PC-3 (cell line): ENCODE data around the gene AP3M1. TPM values are rescaled to one million over a fixed set of nuclear protein-coding genes. Genes with fewer than 3 reads are reported as not detected.

ENCODE experiments used
- ATAC-seq: fragments of 200-7000 bp; cut with Tn5 transposase; 2 replicates; pipeline ENCODE4 v1.9.1; 2020; ENCODE audit warnings: mild to moderate bottlenecking, moderate library complexity
- BruUV-seq: library from RNA; stranded (reverse); fragments of 400-500 nt; replicated peaks from 2 replicates; lab custom pipeline; 2021; lab: Mats Ljungman, UMichigan
- CTCF ChIA-PET: fragments of 300-600 bp; sonication (Branson Sonifier 250); formaldehyde crosslinking; loops from one replicate; lab custom pipeline; 2022; ENCODE audit warnings: antibody characterized with exemption; lab: Charles Lee
- POLR2A ChIA-PET: fragments of 300-600 bp; sonication (Branson Sonifier 250); formaldehyde crosslinking; loops from one replicate; lab custom pipeline; 2022; ENCODE audit warnings: antibody characterized with exemption; ENCODE audit not compliant: unreplicated experiment; lab: Charles Lee
- DNase-seq: peaks from one replicate; pipeline ENCODE4 v3.0.0-alpha.2; 2015
- H2AFZ ChIP-seq: fragments of 300-600 bp; sonication (generic); 2 replicates; pipeline ENCODE4 v1.6.0; 2016; ENCODE audit warnings: antibody characterized with exemption, low read length
- H3F3A ChIP-seq: fragments of 300-600 bp; sonication (generic); one replicate; pipeline ENCODE4 v1.6.0; 2017; ENCODE audit warnings: antibody characterized with exemption, low read length, control low read depth, mild to moderate bottlenecking; ENCODE audit not compliant: unreplicated experiment
- H3K27ac ChIP-seq: fragments of 300-600 bp; sonication (generic); 2 replicates; pipeline ENCODE4 v1.5.1; 2016; ENCODE audit warnings: mild to moderate bottlenecking, low read length
- H3K27me3 ChIP-seq: fragments of 300-600 bp; sonication (generic); 2 replicates; pipeline ENCODE4 v1.6.1; 2016; ENCODE audit warnings: low read length, mixed read lengths
- H3K36me3 ChIP-seq: fragments of 300-600 bp; sonication (generic); 2 replicates; pipeline ENCODE4 v1.6.1; 2016; ENCODE audit warnings: low read depth, mixed run types, low read length, mixed read lengths
- H3K4me1 ChIP-seq: fragments of 300-600 bp; sonication (generic); 2 replicates; pipeline ENCODE4 v1.5.1; 2016; ENCODE audit warnings: low read length; ENCODE audit not compliant: insufficient read depth
- H3K4me2 ChIP-seq: fragments of 300-600 bp; sonication (generic); 2 replicates; pipeline ENCODE4 v1.6.0; 2016; ENCODE audit warnings: low read length
- H3K4me3 ChIP-seq: fragments of 300-600 bp; sonication (generic); 2 replicates; pipeline ENCODE4 v1.5.1; 2016; ENCODE audit warnings: mild to moderate bottlenecking, low read length, mixed read lengths
- H3K79me2 ChIP-seq: fragments of 300-600 bp; sonication (generic); 2 replicates; pipeline ENCODE4 v1.6.1; 2017; ENCODE audit warnings: low read length, mixed read lengths
- H3K9ac ChIP-seq: fragments of 300-600 bp; sonication (generic); 2 replicates; pipeline ENCODE4 v1.6.0; 2016; ENCODE audit warnings: mild to moderate bottlenecking, low read length
- H3K9me2 ChIP-seq: fragments of 300-600 bp; sonication (generic); replicated peaks from 2 replicates; pipeline ENCODE4 v1.6.1; 2016; ENCODE audit warnings: mixed run types, low read length, mixed read lengths
- H3K9me3 ChIP-seq: fragments of 300-600 bp; sonication (generic); 2 replicates; pipeline ENCODE4 v1.6.1; 2016; ENCODE audit warnings: low read length, mixed read lengths
- H4K20me1 ChIP-seq: fragments of 300-600 bp; sonication (generic); 2 replicates; pipeline ENCODE4 v1.6.1; 2016; ENCODE audit warnings: low read length, mixed read lengths
- EZH2 ChIP-seq: fragments of 300-600 bp; sonication (generic); IDR thresholded peaks from one replicate; pipeline ENCODE4 v1.6.1; 2017; ENCODE audit warnings: antibody characterized with exemption, mild to moderate bottlenecking, low read length; ENCODE audit not compliant: unreplicated experiment
- EZH2phosphoT487 ChIP-seq: fragments of 300-600 bp; sonication (generic); IDR thresholded peaks from 2 replicates; pipeline ENCODE4 v1.6.1; 2018; ENCODE audit warnings: mild to moderate bottlenecking, antibody characterized with exemption, low read length, borderline replicate concordance
- intact Hi-C: fragments of 100-400 bp; cut with micrococcal nuclease; formaldehyde crosslinking; loops from 2 replicates; pipeline ENCODE4 v1.9.0; 2023
- total RNA-seq: library from RNA; depleted of rRNA; stranded (reverse); fragments of >200 nt; gene quantifications from 2 replicates; pipeline ENCODE4 v1.2.3, GENCODE V29; 2014
- TF ChIP-seq, protein P1 (sequence below): fragments of 300-600 bp; sonication (generic); conservative IDR thresholded peaks from 2 replicates; pipeline ENCODE4 v1.5.1; 2017; ENCODE audit warnings: antibody characterized with exemption, low read depth, mild to moderate bottlenecking, low read length

AP3M1 gene
- total RNA-seq, 1 experiment from 2014 or later = 165 TPM

- Histone ChIP-seq H3K79me2 (peaks cover 38% of the 10 kb centered on the region), H3K36me3 (peaks cover 59% of the 10 kb centered on the region), H3F3A (peaks cover 4% of the 10 kb centered on the region), H3K9me2 (no peaks in the 10 kb centered on the region), H4K20me1 (peaks cover 5% of the 10 kb centered on the region; the same call in 1 of the 2 replicates), H3K27ac (no peak overlapping the region), H3K9ac (no peak overlapping the region), H3K4me1 (no peaks in the 10 kb centered on the region), H3K27me3 (no peaks in the 10 kb centered on the region), H3K4me2 (no peak overlapping the region), H3K4me3 (no peak overlapping the region), H3K9me3 (no peaks in the 10 kb centered on the region), H2AFZ (no peak overlapping the region)
- CTCF ChIA-PET = interaction anchor here (0.6 to 1.4 kb wide), 5 partner anchors 11 to 98 kb away, joined by 3 to 9 read pairs (median 3); no protein-coding TSS in a partner anchor
- intact Hi-C loops = no loop called here
- DNase-seq (no peak), ATAC-seq (no peak; the same call in 1 of the 2 replicates)
- TF ChIP-seq EZH2phosphoT487 (no peak), EZH2 (no peak)
- TF ChIP-seq, protein P1, sequence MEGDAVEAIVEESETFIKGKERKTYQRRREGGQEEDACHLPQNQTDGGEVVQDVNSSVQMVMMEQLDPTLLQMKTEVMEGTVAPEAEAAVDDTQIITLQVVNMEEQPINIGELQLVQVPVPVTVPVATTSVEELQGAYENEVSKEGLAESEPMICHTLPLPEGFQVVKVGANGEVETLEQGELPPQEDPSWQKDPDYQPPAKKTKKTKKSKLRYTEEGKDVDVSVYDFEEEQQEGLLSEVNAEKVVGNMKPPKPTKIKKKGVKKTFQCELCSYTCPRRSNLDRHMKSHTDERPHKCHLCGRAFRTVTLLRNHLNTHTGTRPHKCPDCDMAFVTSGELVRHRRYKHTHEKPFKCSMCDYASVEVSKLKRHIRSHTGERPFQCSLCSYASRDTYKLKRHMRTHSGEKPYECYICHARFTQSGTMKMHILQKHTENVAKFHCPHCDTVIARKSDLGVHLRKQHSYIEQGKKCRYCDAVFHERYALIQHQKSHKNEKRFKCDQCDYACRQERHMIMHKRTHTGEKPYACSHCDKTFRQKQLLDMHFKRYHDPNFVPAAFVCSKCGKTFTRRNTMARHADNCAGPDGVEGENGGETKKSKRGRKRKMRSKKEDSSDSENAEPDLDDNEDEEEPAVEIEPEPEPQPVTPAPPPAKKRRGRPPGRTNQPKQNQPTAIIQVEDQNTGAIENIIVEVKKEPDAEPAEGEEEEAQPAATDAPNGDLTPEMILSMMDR = 0 out of 2 replicates have a peak, but pooled peaks have one; percentile 35
- BruUV-seq = no TSS peak
- POLR2A ChIA-PET = interaction anchor here (0.7 to 1.1 kb wide), 2 partner anchors 13 to 830 kb away, joined by 3 to 8 read pairs; partner anchors contain the start of genes ADK and AP3M1
Measured at GRCh38 chr10:74137992-74138391, 12.6 kb downstream of the AP3M1 start.

- DNase-seq = no peak
- intact Hi-C loops = no loop called here
- no TSS peak for BruUV-seq
Measured at GRCh38 chr10:74135452-74135851, 15.2 kb downstream of the AP3M1 start.

DNA sequence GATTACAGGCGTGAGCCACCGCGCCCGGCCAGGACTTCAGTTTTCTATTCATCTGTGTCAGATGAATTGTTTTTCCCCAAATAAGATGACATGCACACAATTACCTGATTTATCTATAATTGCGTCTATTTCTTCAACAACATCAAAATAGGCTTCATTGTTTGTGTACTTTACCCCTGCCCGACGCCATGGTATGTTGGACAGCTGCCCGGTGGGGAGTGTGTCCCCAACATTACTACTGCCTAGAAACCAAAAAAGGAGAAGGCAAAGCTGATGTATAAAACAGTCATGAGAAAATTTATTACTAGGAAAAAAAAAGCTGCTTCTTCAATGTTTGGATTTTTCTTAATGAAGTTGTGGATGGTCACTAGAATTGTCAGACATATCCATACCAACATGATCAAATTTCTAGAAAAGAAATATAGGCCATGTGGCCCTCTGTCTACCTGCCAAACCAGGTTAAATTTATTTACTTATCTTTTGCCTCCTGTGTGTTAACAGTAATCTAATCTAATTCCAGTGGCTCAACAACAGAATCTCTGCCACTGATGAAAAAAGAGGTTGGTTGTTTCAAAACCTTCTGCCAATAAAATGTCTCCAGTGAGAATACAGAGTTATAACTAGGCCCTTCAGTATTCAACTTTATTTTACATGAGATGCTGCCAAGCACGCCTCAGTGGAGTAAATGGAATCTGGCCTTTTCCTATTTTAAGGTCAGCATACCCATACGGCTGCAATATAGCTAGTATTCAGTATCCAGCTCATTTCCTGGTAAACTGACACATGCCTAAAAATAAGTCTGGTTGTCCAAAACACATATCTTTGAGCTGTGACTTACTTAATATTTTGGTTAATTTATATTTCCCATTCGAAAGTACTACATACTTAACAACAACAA lies 16.5 kb downstream of the AP3M1 start:
- Histone ChIP-seq H3K9me3 (no peaks in the 10 kb centered on the region), H3F3A (no peaks in the 10 kb centered on the region), H2AFZ (no peak overlapping the region), H3K27me3 (no peaks in the 10 kb centered on the region), H4K20me1 (no peaks in the 10 kb centered on the region), H3K36me3 (peaks cover 84% of the 10 kb centered on the region), H3K27ac (no peak overlapping the region), H3K4me1 (no peaks in the 10 kb centered on the region), H3K4me3 (no peak overlapping the region), H3K79me2 (peaks cover 4% of the 10 kb centered on the region; the same call in 1 of the 2 replicates), H3K4me2 (no peak overlapping the region), H3K9ac (no peak overlapping the region), H3K9me2 (no peaks in the 10 kb centered on the region)
- DNase-seq (no peak), ATAC-seq (no peak)
- intact Hi-C loops = no loop called here
- POLR2A ChIA-PET = interaction anchor here (0.6 to 1.1 kb wide), 2 partner anchors 45 to 245 kb away, joined by 5 to 10 read pairs; no protein-coding TSS in a partner anchor
- TF ChIP-seq EZH2 (no peak), EZH2phosphoT487 (no peak)
- TF ChIP-seq, protein P1 = no peak
- CTCF ChIA-PET = interaction anchor here (0.6 kb wide), 2 partner anchors 104 to 126 kb away, joined by 3 to 12 read pairs; no protein-coding TSS in a partner anchor
- BruUV-seq = no TSS peak

More at GRCh38 chr10:74135452-74135851, 15.2 kb downstream of the AP3M1 start:
- Histone ChIP-seq H3K27ac (no peak overlapping the region), H3K4me1 (no peaks in the 10 kb centered on the region), H3K27me3 (no peaks in the 10 kb centered on the region), H3K9me3 (no peaks in the 10 kb centered on the region), H2AFZ (no peak overlapping the region), H3K9me2 (no peaks in the 10 kb centered on the region), H3K9ac (no peak overlapping the region), H3K79me2 (peaks cover 13% of the 10 kb centered on the region), H3K4me2 (no peak overlapping the region), H3K36me3 (peaks cover 75% of the 10 kb centered on the region), H3F3A (no peaks in the 10 kb centered on the region), H4K20me1 (no peaks in the 10 kb centered on the region), H3K4me3 (no peak overlapping the region)
- no peak for ATAC-seq
- TF ChIP-seq EZH2phosphoT487 = no peak
- POLR2A ChIA-PET = no interaction called here
- CTCF ChIA-PET = no interaction called here
